Skin epidermis (tissue), 12 donors: ENCODE measurements around the gene ASTN2.
A peak's percentile ranks its signal among the peaks of the same experiment; 100 is the strongest.

ENCODE experiments used
- H3K27ac ChIP-seq, 21 experiments: fragments of 200-600 bp; sonication (generic) in 11 of 21; one replicate each; pipeline ENCODE4 v1.5.0; 2020; ENCODE audit warnings: mild to moderate bottlenecking in 3 of 21, inconsistent platforms in 2 of 21, moderate library complexity in 2 of 21
- H3K4me3 ChIP-seq, 7 experiments: fragments of 200-600 bp; sonication (generic) in 2 of 7; one replicate each; pipeline ENCODE4 v1.5.0; 2020; ENCODE audit warnings: inconsistent platforms in 2 of 7, mild to moderate bottlenecking in 2 of 7, moderate library complexity in 1 of 7

Gene ASTN2

DNA sequence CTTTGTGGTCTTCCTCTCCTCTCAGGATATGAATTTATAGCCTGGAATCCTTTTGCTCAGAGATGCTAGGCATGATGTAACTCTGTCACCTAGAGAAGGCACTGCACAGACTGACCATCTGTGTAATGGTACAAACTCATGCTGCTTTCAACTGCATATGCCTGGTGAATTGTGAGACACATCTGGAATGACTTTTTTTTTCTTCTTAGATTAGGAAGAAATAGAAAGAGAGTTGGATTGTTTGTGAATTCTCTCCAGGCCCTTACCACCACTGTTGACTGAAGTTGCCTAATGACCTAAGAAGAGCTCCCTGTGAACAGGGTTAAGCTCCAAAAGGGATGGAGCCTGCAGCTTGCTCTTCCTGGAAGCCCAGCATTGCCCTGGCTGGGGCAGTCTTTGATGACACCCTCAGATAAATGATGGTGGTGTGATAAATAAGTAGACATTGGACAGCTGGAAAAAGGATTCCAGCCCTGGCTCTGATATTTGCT is 775.6 kb downstream of the ASTN2 start:
- Histone ChIP-seq H3K27ac (peak overlapping the region in 3 of 21 experiments; percentile 1 to 40 (median 24)), H3K4me3 (no peak overlapping the region)

DNA sequence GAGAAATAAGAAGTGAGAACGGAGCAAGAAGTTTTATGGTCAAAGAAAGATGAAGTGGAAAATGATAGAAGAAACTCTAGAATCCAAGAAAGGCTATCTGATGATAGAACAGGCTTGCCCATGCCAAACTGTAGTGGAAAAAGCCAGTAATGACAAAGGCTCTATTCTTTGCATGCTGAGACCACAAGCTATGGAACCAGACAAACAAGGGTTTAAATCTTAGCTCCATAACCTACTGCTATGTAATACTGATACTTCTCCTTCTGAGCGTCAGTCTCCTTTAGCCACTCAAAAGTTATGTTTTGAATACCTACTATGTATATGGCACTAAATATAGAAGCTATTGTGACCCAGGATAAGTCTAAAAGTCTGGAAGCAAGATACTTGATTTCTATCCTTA is 778.9 kb downstream of the ASTN2 start:
- Histone ChIP-seq H3K27ac (no peak overlapping the region), H3K4me3 (no peak overlapping the region)

DNA sequence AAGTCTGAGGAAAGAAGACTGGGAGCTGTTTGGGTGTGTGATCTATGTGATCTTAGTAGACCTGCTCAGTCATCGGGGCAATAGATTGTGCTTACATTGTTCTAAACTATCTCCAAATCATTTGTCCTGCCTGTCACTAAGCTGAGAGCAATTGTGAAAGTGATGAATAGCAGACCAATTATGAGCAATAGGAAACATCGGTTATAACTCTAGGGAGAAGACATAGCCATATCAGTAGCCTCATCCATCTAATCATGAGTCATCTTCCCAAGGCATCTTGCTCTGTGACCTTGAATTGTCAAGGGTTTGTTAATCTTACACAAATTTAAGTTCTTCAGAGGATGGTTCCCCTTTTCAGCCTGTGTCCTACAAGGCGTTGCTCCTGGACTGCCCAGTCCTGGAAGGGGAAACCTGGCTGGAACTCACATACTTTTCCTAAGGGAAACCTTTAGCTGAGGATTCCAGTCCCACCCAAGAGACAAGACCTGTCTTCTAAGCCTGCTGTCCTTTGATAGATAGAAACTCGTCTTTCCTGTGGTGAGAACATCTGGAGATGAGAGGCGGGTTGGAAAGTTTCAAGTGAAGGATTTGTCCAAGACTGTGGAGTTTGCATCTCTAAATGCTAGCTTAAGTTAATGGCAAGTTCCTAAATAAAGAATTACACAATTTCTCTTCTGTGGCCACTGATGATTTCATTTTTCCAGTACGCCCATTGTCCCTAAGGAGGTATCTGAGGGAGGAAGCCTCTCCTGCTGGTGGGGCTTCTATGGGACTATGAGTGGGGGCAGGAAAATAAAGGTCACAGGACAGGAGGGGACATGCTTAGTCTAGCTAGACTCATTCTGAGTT is 781.6 kb downstream of the ASTN2 start:
- no peak overlapping the region for H3K4me3 ChIP-seq
- peak overlapping the region in 9 of 21 experiments; percentile 2 to 77 (median 25) for H3K27ac ChIP-seq

DNA sequence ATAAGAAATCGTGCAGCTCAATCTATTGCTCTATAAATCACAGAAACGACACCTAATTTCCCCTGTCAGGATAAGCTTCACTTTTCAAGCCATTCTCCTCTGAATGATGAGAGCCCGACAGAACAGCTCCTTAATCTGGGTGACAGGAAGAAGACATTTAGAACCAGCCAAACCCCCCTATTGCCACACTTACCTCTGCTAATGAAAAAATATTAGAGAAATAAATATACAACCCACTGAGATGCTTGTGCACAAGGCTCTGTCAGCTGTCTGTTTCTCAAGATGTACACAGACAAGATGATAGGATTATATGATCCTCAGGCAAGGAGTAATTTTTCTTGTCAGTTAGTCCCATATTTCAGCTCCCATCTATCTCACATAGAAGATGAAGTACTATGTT is 785.2 kb downstream of the ASTN2 start:
- Histone ChIP-seq H3K27ac (no peak overlapping the region), H3K4me3 (no peak overlapping the region)

DNA sequence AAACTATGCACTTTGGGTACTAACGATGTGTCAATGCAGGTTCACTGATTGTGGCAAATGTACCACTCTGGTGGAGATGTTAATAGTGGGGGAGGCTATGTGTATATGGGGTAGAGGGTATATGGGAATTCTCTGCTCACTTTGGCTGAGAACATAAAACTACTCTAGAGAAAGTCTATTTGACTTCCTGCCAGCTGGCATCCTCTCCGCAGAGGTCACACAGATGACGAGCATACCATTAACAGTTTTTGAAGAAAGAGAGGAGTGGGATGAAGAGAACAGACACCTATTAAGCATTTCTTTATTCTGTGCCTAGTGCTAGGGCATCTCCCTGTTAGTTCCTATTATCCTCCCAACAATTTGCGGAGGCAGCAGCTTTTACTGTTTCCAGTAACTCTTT is 786.1 kb downstream of the ASTN2 start:
- no peak overlapping the region for H3K4me3 ChIP-seq
- H3K27ac ChIP-seq = no peak overlapping the region

DNA sequence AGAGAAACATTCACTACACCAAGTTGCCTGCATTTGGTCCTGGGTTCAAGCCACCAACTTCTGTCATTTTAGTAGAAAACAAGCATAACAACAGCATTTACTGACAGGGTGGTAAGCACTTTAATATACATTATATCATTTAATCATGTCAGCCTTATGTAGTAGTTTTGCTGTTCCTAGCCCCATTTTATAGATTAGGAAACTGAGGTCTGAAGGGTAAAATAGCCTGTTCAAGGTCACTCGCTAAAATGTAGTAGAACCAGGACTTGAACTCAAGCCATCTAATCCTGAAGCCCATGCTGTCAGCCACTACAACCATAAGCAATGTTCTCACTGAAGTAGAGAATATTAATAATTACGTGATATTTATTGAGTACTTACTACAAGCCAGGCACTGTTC is 787.4 kb downstream of the ASTN2 start:
- Histone ChIP-seq H3K4me3 (no peak overlapping the region), H3K27ac (no peak overlapping the region)

DNA sequence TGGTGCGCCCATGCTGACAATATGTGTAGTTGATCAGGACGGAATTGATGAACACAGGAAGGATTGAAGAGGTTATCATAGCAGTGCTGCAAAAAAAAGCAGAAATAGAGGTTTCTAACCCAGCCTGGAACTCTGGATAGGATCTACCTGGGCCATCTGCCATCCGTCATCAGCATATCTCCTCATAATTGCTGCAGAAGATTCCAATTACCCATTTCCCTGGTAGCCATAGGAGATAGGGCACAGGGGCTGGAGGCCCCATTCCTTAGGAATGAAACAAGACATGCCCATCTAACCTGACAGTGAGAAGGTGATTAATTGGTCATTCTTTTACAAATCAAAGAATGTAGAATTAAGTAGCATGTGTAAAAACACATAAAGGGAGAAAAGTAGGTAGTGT is 788.1 kb downstream of the ASTN2 start:
- Histone ChIP-seq H3K4me3 (no peak overlapping the region), H3K27ac (no peak overlapping the region)

DNA sequence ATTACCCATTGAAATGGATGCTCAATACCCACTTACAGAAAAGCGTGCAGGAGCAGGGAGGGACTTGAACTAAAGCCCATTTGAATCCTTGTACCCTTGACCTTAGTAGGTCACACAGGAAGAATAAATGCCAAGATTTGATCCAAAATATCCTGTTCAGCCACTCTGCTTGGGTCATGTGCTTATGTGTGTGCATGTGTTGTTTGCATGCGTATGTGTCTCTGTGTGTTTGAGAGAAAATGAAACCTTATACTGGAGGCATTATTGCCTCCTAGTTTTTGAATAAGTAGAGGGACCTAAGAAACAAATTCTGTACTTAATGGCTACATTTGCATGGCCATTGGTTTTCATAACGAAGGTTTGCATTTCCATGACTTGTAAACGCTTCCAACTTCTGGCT is 791.1 kb downstream of the ASTN2 start:
- H3K27ac ChIP-seq = peak overlapping the region in 4 of 21 experiments; percentile 14 to 43 (median 34)
- no peak overlapping the region for H3K4me3 ChIP-seq

DNA sequence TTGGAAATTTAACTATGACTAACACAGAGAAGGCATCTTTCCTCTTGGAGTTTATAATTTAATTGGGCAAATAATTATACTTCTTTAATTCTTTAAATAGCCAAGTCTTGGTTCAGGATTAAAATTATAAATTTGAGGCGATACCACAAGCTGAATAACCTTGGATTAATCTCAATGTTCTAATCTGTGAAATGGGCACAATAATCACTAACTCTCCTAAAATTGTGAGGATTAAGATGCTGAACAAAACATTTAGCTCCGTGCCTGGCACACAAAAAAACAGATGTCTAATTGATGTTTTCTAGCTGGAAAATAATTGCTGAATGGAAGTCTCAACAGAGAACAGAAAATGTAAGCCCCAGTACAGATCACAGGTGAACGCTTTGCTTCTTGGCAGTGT is 797.5 kb downstream of the ASTN2 start:
- no peak overlapping the region for H3K27ac ChIP-seq
- no peak overlapping the region for H3K4me3 ChIP-seq

DNA sequence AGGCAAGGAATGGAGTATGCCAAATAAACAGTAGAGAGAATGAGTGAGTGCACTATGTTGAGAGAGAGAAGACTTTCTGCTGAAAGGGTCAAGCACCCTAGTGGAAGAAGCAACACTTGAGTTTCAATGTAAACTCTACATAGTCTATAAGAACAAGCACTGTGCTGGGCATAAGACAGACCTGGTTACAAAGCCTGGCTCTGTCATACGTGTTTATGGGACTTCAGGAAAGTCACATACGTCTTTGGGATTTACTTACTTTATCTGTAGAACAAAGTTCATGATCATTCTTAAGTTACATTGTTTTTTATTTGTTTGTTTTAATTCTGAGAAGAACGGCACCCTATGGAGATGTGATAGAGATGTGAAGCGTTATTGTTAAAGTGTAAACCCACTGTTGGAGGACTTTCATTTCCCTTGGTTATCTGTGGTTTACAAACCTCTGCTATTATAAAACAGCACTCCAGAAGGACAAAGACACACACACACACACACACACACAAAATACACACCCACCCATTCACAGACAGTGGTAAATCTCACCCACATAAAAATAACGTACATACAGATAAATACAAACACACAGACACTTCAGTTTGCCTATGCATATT is 798.4 kb downstream of the ASTN2 start:
- Histone ChIP-seq H3K27ac (no peak overlapping the region), H3K4me3 (no peak overlapping the region)

DNA sequence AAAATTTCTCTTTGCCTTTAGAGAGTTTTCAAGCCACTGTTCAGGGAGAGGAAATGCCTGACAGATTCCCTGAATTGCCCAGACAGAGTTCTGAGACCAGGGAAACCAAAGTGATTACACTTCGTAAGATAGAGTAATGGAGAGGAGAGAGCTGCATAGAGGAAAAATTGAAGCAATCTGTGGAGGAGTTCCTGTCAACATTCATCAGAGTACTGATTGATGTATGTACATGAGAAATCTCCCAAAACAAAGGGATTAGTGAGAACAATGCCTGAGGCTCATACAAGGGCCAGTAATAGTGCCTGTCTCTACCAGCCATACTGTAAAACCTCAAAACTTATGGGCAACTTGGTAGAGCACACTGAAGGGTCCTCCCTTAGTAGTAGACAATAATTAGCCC is 806.8 kb downstream of the ASTN2 start:
- no peak overlapping the region for H3K27ac ChIP-seq

DNA sequence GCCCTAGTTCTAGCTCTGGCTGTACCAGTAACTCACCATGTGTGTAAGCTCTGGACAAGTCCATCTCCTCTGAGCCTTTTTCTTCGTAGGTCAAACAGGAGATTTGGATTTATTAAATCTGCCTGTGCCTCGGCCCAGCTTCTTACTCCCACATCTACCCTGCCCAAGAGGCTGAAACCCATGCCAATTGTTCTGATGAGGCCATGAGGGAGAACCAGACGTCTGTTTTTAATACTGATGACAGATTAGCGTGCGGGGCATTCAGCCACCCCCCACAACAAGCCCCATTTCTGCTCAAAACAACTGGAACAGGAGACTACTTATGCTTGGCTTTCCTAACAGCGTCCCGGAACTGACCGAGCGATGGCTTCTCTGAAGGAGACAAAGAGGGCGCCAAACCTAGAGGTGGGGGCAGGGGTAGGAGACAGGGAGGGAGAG is 808.9 kb downstream of the ASTN2 start:
- Histone ChIP-seq H3K4me3 (no peak overlapping the region), H3K27ac (peak overlapping the region in 15 of 21 experiments; percentile 1 to 79 (median 47))

More for the DNA sequence above, 806.8 kb downstream of the ASTN2 start:
- no peak overlapping the region for H3K4me3 ChIP-seq

DNA sequence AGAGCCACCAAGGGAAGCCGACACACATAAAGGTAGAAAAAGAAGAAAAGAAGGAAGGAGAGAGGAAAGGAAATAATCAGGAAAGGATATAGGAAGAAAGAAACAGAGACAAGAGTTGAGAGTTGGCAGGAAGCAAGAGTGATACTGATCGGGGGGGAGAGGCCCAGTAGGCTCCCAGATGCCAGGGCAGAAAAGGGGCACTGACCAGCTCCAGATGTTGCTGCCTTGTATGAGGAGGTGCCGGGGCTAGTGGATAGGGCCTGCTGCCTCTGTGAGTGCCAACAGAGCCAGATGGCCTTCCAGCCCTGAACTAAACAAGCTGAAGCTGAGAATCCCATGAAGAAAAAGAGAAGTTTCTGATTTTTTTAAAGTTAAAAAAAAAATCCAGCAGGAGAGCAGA is 809.8 kb downstream of the ASTN2 start:
- Histone ChIP-seq H3K27ac (peak overlapping the region in 12 of 21 experiments; percentile 4 to 79 (median 54)), H3K4me3 (no peak overlapping the region)

DNA sequence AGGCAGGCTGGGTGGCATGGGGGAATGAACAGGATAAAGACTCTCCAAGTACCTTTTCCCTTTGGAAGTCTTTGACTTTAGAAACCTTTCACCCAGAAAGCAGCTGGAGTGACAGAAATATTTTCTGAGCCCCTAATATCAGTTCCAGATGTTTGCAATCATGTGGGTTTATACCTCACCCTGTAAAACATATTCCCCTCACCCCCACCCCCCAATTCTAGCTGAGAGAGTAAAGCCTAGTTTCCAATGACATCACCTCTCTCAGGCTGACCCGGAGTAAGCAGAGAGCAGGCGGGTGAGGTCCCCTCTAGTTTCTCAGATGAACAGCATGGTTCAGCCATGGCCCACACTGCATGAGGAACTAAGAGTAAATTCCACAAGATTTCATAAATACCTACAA is 810.6 kb downstream of the ASTN2 start:
- no peak overlapping the region for H3K4me3 ChIP-seq
- peak overlapping the region in 3 of 21 experiments; percentile 49 to 79 (median 77) for H3K27ac ChIP-seq

DNA sequence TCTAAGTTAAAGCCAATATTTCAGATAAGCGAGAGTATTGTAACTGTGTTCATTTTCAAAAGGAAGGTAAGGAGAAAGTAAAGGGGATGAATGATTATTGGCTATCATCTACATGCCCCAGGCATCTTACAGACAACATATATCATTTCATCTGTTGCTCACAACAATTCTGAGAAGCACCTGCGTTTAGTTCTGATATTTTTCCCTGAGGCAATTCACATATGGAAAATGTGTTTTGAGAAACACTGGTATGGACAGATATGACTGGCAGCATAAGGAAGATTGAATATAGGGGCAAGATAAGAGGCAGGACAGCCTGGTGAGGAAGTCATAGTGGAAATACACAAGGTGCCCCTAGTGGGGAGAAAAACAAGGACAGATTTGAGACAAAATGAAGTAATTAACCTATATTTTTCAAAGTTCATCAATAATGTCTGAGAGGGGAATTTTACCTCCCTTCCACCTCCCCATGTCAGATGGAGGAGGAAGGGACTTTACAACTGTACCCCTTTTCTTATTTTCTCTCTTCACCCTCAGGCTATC is 815.4 kb downstream of the ASTN2 start:
- no peak overlapping the region for H3K27ac ChIP-seq

DNA sequence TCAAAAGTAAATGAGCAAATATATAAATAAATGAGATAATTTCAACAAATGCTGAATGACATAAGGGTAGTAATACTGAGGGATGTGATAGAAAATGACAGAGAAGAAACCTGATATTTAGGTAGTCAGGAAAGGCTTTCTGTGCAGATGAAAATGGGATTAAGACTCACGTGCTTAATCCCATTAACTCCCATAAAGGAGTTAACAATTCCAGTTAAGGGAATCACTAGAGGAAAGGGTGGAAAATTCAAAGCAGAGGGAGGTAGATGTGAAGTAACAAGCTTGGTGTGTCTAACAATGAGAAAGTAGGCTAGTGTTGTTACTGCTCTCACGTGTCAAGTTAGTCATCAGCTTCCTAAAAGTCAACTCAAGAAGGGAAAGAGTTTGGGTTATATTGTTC is 818.2 kb downstream of the ASTN2 start:
- no peak overlapping the region for H3K4me3 ChIP-seq
- no peak overlapping the region for H3K27ac ChIP-seq

More for the DNA sequence above, 815.4 kb downstream of the ASTN2 start:
- no peak overlapping the region for H3K4me3 ChIP-seq

DNA sequence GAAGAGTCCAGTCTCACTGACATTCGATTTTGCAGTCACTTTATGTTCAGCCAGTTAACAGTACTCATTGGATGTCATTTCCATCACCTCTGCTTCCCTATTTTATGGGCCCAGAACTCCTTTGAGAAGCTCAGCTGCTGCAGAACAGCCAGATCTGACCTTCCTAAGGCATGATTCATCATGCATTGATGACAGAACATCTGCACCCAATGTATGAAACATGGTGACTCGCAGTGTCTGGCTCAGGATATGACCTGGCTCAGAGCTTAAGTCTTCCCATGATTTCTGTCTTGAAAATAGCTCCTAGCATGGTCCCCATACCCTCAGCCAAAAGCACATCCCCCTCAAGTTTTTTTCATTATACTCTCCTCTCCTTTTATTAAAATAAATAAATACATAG is 820.3 kb downstream of the ASTN2 start:
- H3K4me3 ChIP-seq = no peak overlapping the region
- H3K27ac ChIP-seq = peak overlapping the region in 8 of 21 experiments; percentile 15 to 72 (median 56)

DNA sequence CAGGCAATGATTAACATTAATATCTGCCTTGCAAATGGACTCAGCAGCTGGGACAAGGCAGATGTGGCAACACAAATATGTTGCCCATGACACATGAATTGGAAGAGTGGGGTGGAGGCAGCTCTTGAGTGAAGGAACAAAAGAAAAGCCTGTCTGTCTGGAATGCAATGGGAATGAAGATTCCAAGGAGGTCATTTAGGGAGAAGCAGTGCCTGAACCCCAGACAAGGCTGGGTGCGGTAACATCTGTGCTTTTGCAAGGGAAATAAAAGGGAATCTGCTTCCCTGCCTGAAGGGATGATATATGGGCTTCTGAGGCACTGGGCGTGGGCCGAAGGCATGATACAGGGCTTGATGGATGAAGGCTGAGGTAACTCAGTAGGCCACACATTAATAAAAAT is 821.9 kb downstream of the ASTN2 start:
- H3K4me3 ChIP-seq = no peak overlapping the region
- peak overlapping the region in 7 of 21 experiments; percentile 32 to 72 (median 47) for H3K27ac ChIP-seq

DNA sequence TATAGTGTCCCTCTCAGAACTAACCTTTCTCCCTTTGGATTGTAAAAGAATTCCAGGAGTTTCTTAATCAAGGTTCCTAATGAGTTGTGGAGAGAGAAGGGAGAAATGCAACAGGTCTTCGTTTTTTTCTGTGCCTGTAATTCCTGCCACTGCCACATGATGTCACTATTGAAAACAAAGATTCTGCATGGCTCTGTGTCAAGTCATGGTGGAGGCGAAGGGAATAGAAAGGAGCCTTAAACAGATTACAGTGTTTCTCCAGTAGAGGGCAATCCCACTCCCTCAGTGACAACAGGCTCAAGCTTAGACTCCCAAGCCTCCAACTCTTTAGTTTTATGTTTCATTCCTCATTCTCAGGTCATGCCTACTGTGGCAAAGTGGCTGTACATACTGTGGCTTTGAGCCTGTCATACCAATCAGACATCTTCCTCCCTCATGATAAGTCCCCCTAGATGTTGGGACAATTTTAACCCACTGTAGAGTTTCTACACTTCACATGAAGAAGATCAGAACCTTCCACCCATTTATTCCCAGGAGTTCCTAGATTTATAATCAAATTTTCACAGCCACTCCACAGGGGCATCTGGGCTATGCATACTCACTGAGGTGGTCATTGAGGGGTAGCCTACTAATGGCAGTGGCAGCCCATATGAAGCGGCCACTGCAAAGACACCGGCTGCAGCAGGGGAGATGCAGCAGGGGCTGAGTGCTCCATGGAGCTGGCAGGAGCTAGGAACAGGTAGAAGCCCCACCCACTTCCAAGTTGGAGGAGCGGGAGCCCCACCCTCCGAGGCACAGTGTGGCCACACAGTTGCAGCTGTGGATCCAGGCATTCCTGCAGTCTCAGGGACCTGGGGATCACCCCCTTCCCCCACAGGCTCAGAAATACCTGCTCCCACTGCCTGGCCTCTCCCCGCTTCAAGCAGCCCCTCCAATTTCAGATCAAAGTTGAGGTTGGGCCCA is 825.2 kb downstream of the ASTN2 start:
- Histone ChIP-seq H3K27ac (no peak overlapping the region), H3K4me3 (no peak overlapping the region)

DNA sequence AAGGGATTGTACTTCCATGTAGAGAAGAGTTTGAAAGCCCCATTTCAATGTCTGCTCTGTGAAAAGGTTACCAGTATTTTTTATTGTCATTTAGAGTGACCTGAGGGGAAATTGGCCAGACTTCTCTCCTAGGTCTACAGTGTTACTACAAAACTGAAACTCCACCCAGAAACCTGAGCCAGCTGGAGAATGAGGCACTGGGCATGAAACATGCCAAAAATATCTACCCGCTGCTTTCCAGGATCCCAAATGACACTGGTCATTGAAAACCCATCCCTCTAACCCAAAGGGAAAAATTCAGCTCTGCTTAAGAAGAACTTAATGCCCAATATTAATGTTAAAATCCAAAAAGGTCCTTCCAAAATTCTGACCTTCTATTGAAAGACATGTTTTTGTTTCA is 826.9 kb downstream of the ASTN2 start:
- Histone ChIP-seq H3K4me3 (no peak overlapping the region), H3K27ac (no peak overlapping the region)
